Measurements from ENCODE around the gene TMEM176A. TPM values are rescaled to one million over a fixed set of nuclear protein-coding genes. Genes with fewer than 3 reads are reported as not detected.

Gene TMEM176A
- total and polyA plus RNA-seq, 9 donors, result 71.8 to 166 (median 127) TPM

- Histone ChIP-seq H3K27ac (no peak overlapping the region), H3K4me3 (no peak overlapping the region), H3K27me3 (no peaks in the 10 kb centered on the region), H3K9me3 (no peaks in the 10 kb centered on the region), H3K36me3 (no peaks in the 10 kb centered on the region), H3K4me1 (ENCODE audit: insufficient read depth) (peaks cover 6% of the 10 kb centered on the region)
- TF ChIP-seq EP300 (IDR thresholded peaks at IDR 0.05), result no peak
- TF ChIP-seq, protein P1, sequence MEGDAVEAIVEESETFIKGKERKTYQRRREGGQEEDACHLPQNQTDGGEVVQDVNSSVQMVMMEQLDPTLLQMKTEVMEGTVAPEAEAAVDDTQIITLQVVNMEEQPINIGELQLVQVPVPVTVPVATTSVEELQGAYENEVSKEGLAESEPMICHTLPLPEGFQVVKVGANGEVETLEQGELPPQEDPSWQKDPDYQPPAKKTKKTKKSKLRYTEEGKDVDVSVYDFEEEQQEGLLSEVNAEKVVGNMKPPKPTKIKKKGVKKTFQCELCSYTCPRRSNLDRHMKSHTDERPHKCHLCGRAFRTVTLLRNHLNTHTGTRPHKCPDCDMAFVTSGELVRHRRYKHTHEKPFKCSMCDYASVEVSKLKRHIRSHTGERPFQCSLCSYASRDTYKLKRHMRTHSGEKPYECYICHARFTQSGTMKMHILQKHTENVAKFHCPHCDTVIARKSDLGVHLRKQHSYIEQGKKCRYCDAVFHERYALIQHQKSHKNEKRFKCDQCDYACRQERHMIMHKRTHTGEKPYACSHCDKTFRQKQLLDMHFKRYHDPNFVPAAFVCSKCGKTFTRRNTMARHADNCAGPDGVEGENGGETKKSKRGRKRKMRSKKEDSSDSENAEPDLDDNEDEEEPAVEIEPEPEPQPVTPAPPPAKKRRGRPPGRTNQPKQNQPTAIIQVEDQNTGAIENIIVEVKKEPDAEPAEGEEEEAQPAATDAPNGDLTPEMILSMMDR (IDR thresholded peaks at IDR 0.05), result no peak
- no peak for TF ChIP-seq POLR2A (IDR thresholded peaks at IDR 0.05)
- intact Hi-C loops (cut with DNase I), result loop anchor here in 1 of 4 donors (10.0 kb wide), 1 partner anchor 191 kb away; the partner anchor contains the start of gene KCNH2
- WGBS, 3 donors, result 55 to 62% (median 62%) methylated on average over 9 of the region's 9 CpGs
- DNase-seq, result no peak
Observed at GRCh38 chr7:150784120-150784736, 16.3 kb upstream of the TMEM176A start.

- Histone ChIP-seq H3K27me3 (no peaks in the 10 kb centered on the region), H3K4me3 (no peak overlapping the region), H3K9me3 (no peaks in the 10 kb centered on the region), H3K27ac (no peak overlapping the region), H3K4me1 (ENCODE audit: insufficient read depth) (peaks cover 6% of the 10 kb centered on the region), H3K36me3 (no peaks in the 10 kb centered on the region)
- 36 to 64% (median 45%) methylated on average over 4 of the region's 4 CpGs for WGBS, 3 donors
- TF ChIP-seq, protein P1 (IDR thresholded peaks at IDR 0.05), result no peak
- TF ChIP-seq EP300 (IDR thresholded peaks at IDR 0.05) (no peak), POLR2A (IDR thresholded peaks at IDR 0.05) (no peak)
- DNase-seq, result no peak
- intact Hi-C loops (cut with DNase I), result loop anchor here in 1 of 4 donors (10.0 kb wide), 1 partner anchor 190 kb away; the partner anchor contains the start of gene KCNH2
Observed at GRCh38 chr7:150784954-150785353, 15.6 kb upstream of the TMEM176A start.

- intact Hi-C loops (cut with DNase I), result loop anchor here in 1 of 4 donors (10.0 kb wide), 1 partner anchor 187 kb away; the partner anchor contains the start of gene KCNH2
- peak overlapping the region; percentile 64 to 72 for H3K27ac ChIP-seq
- H3K4me3 ChIP-seq, result no peak overlapping the region
- no peaks in the 10 kb centered on the region for H3K9me3 ChIP-seq
- WGBS, 3 donors, result 34 to 40% (median 36%) methylated on average over 10 of the region's 10 CpGs
- no peaks in the 10 kb centered on the region for H3K36me3 ChIP-seq
- H3K27me3 ChIP-seq, result no peaks in the 10 kb centered on the region
- H3K4me1 ChIP-seq (ENCODE audit: insufficient read depth), result peaks cover 6% of the 10 kb centered on the region
- TF ChIP-seq, protein P1 (IDR thresholded peaks at IDR 0.05), result no peak
- TF ChIP-seq EP300 (IDR thresholded peaks at IDR 0.05) (no peak), POLR2A (IDR thresholded peaks at IDR 0.05) (no peak)
- peak in 1 of 5 donors; percentile 27 for DNase-seq
Observed at GRCh38 chr7:150787321-150788281, 13.0 kb upstream of the TMEM176A start.

- H3K27me3 ChIP-seq, result no peaks in the 10 kb centered on the region
- intact Hi-C loops (cut with DNase I), result loop anchor here in 1 of 4 donors (10.0 kb wide), 1 partner anchor 186 kb away; the partner anchor contains the start of gene KCNH2
- H3K4me1 ChIP-seq (ENCODE audit: insufficient read depth), result peaks cover 6% of the 10 kb centered on the region
- TF ChIP-seq EP300 (IDR thresholded peaks at IDR 0.05) (no peak), POLR2A (IDR thresholded peaks at IDR 0.05) (no peak)
- TF ChIP-seq, protein P1 (IDR thresholded peaks at IDR 0.05), result no peak
- H3K9me3 ChIP-seq, result no peaks in the 10 kb centered on the region
- peak overlapping the region; percentile 64 to 72 for H3K27ac ChIP-seq
- DNase-seq, result peak; percentile 35 to 70 (median 53)
- no peak overlapping the region for H3K4me3 ChIP-seq
- H3K36me3 ChIP-seq, result no peaks in the 10 kb centered on the region
- 64 to 71% (median 69%) methylated on average over 9 of the region's 9 CpGs for WGBS, 3 donors
Observed at GRCh38 chr7:150788474-150789269, 11.9 kb upstream of the TMEM176A start.
